Hepatocyte (in vitro differentiated cells): Measurements from ENCODE around the gene APBA1. TPM values are rescaled to one million over a fixed set of nuclear protein-coding genes. Genes with fewer than 3 reads are reported as not detected.

ENCODE experiments used
- DNase-seq: peaks from one replicate; pipeline ENCODE4 v3.0.0-alpha.2; 2016; ENCODE audit warnings: low spot score
- H2AFZ ChIP-seq: fragments of 200-600 bp; sonication (generic); 2 replicates; pipeline ENCODE4 v1.6.0; 2016; ENCODE audit warnings: antibody characterized with exemption, mild to moderate bottlenecking
- H3K27ac ChIP-seq: fragments of 200-600 bp; sonication (generic); 2 replicates; pipeline ENCODE4 v1.5.1; 2016; ENCODE audit warnings: mild to moderate bottlenecking
- H3K27me3 ChIP-seq: fragments of 200-600 bp; sonication (generic); 2 replicates; pipeline ENCODE4 v1.6.1; 2016
- H3K36me3 ChIP-seq: fragments of 200-600 bp; sonication (generic); replicated peaks from 2 replicates; pipeline ENCODE4 v1.5.1; 2016; ENCODE audit warnings: low read depth; ENCODE audit not compliant: insufficient read depth
- H3K4me1 ChIP-seq: fragments of 200-600 bp; sonication (generic); 2 replicates; pipeline ENCODE4 v1.5.1; 2016; ENCODE audit warnings: mild to moderate bottlenecking, moderate library complexity; ENCODE audit not compliant: insufficient read depth
- H3K4me2 ChIP-seq: fragments of 200-600 bp; sonication (generic); 2 replicates; pipeline ENCODE4 v1.6.0; 2016
- H3K4me3 ChIP-seq: fragments of 200-600 bp; sonication (generic); 2 replicates; pipeline ENCODE4 v1.5.1; 2016; ENCODE audit warnings: mild to moderate bottlenecking
- H3K79me2 ChIP-seq: fragments of 200-600 bp; sonication (generic); 2 replicates; pipeline ENCODE4 v1.6.0; 2017; ENCODE audit warnings: mild to moderate bottlenecking
- H3K9me2 ChIP-seq: fragments of 200-600 bp; sonication (generic); replicated peaks from 2 replicates; pipeline ENCODE4 v1.6.0; 2017; ENCODE audit warnings: mild to moderate bottlenecking; ENCODE audit not compliant: insufficient read depth
- H3K9me3 ChIP-seq: fragments of 200-600 bp; sonication (generic); 2 replicates; pipeline ENCODE4 v1.5.1; 2016; ENCODE audit warnings: low read depth, mild to moderate bottlenecking
- H4K20me1 ChIP-seq: fragments of 200-600 bp; sonication (generic); 2 replicates; pipeline ENCODE4 v1.6.0; 2016; ENCODE audit warnings: mild to moderate bottlenecking; ENCODE audit not compliant: insufficient read depth, poor library complexity, severe bottlenecking
- EZH2 ChIP-seq: fragments of 200-600 bp; sonication (generic); IDR thresholded peaks from 2 replicates; pipeline ENCODE4 v1.6.1; 2016; ENCODE audit warnings: antibody characterized with exemption, mild to moderate bottlenecking, borderline replicate concordance
- EZH2phosphoT487 ChIP-seq: fragments of 200-600 bp; sonication (generic); IDR thresholded peaks from one replicate; pipeline ENCODE4 v1.6.1; 2018; ENCODE audit warnings: antibody characterized with exemption, mild to moderate bottlenecking, low read depth, moderate library complexity; ENCODE audit not compliant: unreplicated experiment, severe bottlenecking
- WGBS: methylation state at CpG from one replicate; pipeline ENCODE4 v1.1.6; 2016; ENCODE audit warnings: low lambda C conversion rate; ENCODE audit errors: missing lambda C conversion rate; 5-methylcytosine and 5-hydroxymethylcytosine counted together
- polyA plus RNA-seq: library from polyadenylated mRNA; unstranded; fragments of >200 nt; fragmentation: Nextera tagmentation; extraction: Ambion mirVana; gene quantifications from 2 replicates; pipeline ENCODE4 v1.2.1, GENCODE V29; 2016
- total RNA-seq: library from RNA; depleted of rRNA; stranded (reverse); fragments of >200 nt; gene quantifications from 2 replicates; pipeline ENCODE4 v1.2.3, GENCODE V29; 2014
- TF ChIP-seq, protein P1 (sequence below): fragments of 200-600 bp; sonication (generic); IDR thresholded peaks from 2 replicates; pipeline ENCODE4 v1.5.1; 2016; ENCODE audit warnings: antibody characterized with exemption, mild to moderate bottlenecking; ENCODE audit not compliant: poor library complexity

The APBA1 gene
- total and polyA plus RNA-seq, 2 experiments from 2014 or later = 1.5 to 12.0 TPM

DNA sequence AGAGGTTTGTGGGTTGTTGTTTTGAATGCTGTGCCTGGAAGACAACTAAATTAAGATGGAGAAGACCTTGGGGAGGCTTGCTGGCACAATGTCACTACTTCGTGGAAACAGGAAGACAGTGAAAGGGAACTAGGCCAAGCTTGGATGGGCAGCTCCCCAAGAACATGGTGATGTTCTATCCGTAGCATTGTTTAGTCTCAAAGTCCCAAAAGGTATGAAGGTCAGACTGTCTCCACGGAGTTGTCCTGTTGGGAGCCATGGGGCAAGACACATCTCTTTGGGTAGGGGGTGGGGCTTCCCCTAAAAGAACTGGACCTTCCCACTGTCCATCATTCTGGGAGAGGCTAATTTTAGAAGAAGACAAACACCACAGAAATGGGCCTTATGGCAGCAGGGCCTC, 206.7 kb downstream of the APBA1 start:
- Histone ChIP-seq H3K4me2 (no peak overlapping the region), H3K27me3 (no peaks in the 10 kb centered on the region), H3K9me3 (no peaks in the 10 kb centered on the region), H2AFZ (no peak overlapping the region), H3K27ac (no peak overlapping the region), H4K20me1 (no peaks in the 10 kb centered on the region), H3K79me2 (no peaks in the 10 kb centered on the region), H3K4me1 (peaks cover 17% of the 10 kb centered on the region), H3K9me2 (no peaks in the 10 kb centered on the region), H3K4me3 (no peak overlapping the region), H3K36me3 (no peaks in the 10 kb centered on the region)
- DNase-seq = no peak
- no peak for TF ChIP-seq EZH2phosphoT487
- TF ChIP-seq EZH2 = no peak
- TF ChIP-seq, protein P1, sequence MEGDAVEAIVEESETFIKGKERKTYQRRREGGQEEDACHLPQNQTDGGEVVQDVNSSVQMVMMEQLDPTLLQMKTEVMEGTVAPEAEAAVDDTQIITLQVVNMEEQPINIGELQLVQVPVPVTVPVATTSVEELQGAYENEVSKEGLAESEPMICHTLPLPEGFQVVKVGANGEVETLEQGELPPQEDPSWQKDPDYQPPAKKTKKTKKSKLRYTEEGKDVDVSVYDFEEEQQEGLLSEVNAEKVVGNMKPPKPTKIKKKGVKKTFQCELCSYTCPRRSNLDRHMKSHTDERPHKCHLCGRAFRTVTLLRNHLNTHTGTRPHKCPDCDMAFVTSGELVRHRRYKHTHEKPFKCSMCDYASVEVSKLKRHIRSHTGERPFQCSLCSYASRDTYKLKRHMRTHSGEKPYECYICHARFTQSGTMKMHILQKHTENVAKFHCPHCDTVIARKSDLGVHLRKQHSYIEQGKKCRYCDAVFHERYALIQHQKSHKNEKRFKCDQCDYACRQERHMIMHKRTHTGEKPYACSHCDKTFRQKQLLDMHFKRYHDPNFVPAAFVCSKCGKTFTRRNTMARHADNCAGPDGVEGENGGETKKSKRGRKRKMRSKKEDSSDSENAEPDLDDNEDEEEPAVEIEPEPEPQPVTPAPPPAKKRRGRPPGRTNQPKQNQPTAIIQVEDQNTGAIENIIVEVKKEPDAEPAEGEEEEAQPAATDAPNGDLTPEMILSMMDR = no peak
- WGBS = 85% methylated on average over 3 of the region's 3 CpGs

GRCh38 chr9:69463497-69464068, 208.6 kb downstream of the APBA1 start:
- no peaks in the 10 kb centered on the region for H3K36me3 ChIP-seq
- no peak overlapping the region for H3K4me3 ChIP-seq
- H3K27me3 ChIP-seq = no peaks in the 10 kb centered on the region
- H2AFZ ChIP-seq = no peak overlapping the region
- H3K27ac ChIP-seq = no peak overlapping the region
- no peak for TF ChIP-seq EZH2
- TF ChIP-seq, protein P1 = no peak
- no peak for TF ChIP-seq EZH2phosphoT487
- peaks cover 6% of the 10 kb centered on the region for H3K4me1 ChIP-seq
- no peaks in the 10 kb centered on the region for H4K20me1 ChIP-seq
- H3K9me3 ChIP-seq = no peaks in the 10 kb centered on the region
- H3K4me2 ChIP-seq = no peak overlapping the region
- no peaks in the 10 kb centered on the region for H3K9me2 ChIP-seq
- WGBS = 63% methylated on average over 11 of the region's 11 CpGs
- no peaks in the 10 kb centered on the region for H3K79me2 ChIP-seq
- no peak for DNase-seq

GRCh38 chr9:69462394-69462793, 209.8 kb downstream of the APBA1 start:
- TF ChIP-seq, protein P1 = no peak
- no peak for TF ChIP-seq EZH2phosphoT487
- TF ChIP-seq EZH2 = no peak
- 94% methylated on average over 4 of the region's 4 CpGs for WGBS
- H3K79me2 ChIP-seq = no peaks in the 10 kb centered on the region

More at GRCh38 chr9:69462394-69462793, 209.8 kb downstream of the APBA1 start:
- no peaks in the 10 kb centered on the region for H3K9me2 ChIP-seq
- H3K4me3 ChIP-seq = no peak overlapping the region
- no peaks in the 10 kb centered on the region for H3K9me3 ChIP-seq
- H4K20me1 ChIP-seq = no peaks in the 10 kb centered on the region
- DNase-seq = no peak
- no peak overlapping the region for H3K4me2 ChIP-seq
- H3K4me1 ChIP-seq = no peaks in the 10 kb centered on the region
- H3K27me3 ChIP-seq = no peaks in the 10 kb centered on the region
- H3K36me3 ChIP-seq = no peaks in the 10 kb centered on the region
- no peak overlapping the region for H3K27ac ChIP-seq
- H2AFZ ChIP-seq = no peak overlapping the region
